CD4-positive, CD25-positive, alpha-beta regulatory T cell (primary cell): ENCODE data around the gene XPO1. TPM values are rescaled to one million over a fixed set of nuclear protein-coding genes. Genes with fewer than 3 reads are reported as not detected.

Experiments
- ATAC-seq, 2 donors: fragments of 150-1000 bp; cut with Tn5 transposase; one replicate each; pipeline ENCODE4 v1.10.0; 2021; ENCODE audit warnings: low read depth in 2 of 2, moderate number of reproducible peaks in 2 of 2, moderate library complexity in 1 of 2
- DNase-seq, 3 donors: peaks; one replicate each; pipeline versions ENCODE4 v3.0.0 to v3.0.0-alpha.2; 2012 to 2022; ENCODE audit warnings: mixed read lengths in 1 of 3
- H3K27ac ChIP-seq: one replicate; pipeline ENCODE4 v1.7.0; 2013; ENCODE audit warnings: mild to moderate bottlenecking, low read length; ENCODE audit not compliant: insufficient read depth, poor library complexity, severe bottlenecking
- H3K27me3 ChIP-seq: one replicate; pipeline ENCODE4 v1.7.0; 2013; ENCODE audit warnings: low read length; ENCODE audit not compliant: control insufficient read depth, insufficient read depth
- H3K36me3 ChIP-seq: one replicate; pipeline ENCODE4 v1.7.0; 2013; ENCODE audit warnings: mild to moderate bottlenecking, low read length, moderate library complexity; ENCODE audit not compliant: control insufficient read depth, insufficient read depth
- H3K4me1 ChIP-seq: 2 replicates; pipeline ENCODE4 v1.7.0; 2013; ENCODE audit warnings: mild to moderate bottlenecking, low read length; ENCODE audit not compliant: insufficient read depth, control insufficient read depth, poor library complexity, severe bottlenecking
- H3K4me3 ChIP-seq: one replicate; pipeline ENCODE4 v1.7.0; 2013; ENCODE audit warnings: low read depth, mild to moderate bottlenecking, low read length, moderate library complexity
- H3K9me3 ChIP-seq, 2 experiments: 1 replicate in 1 of 2; 2 replicates in 1 of 2; pipeline ENCODE4 v1.7.0; 2013; ENCODE audit warnings: low read length in 2 of 2, mild to moderate bottlenecking in 1 of 2, moderate library complexity in 1 of 2; ENCODE audit not compliant: control insufficient read depth in 2 of 2
- H3K27ac Mint-ChIP-seq, 3 donors: one replicate each; pipeline ENCODE4 v1.8.0; 2020 to 2022; ENCODE audit warnings: mild to moderate bottlenecking in 3 of 3, mixed read lengths in 3 of 3, moderate library complexity in 2 of 3
- H3K27me3 Mint-ChIP-seq: one replicate; pipeline ENCODE4 v1.8.0; 2022; ENCODE audit warnings: mild to moderate bottlenecking, mixed read lengths
- H3K36me3 Mint-ChIP-seq: one replicate; pipeline ENCODE4 v1.8.0; 2020; ENCODE audit warnings: mixed read lengths
- H3K4me1 Mint-ChIP-seq, 4 donors: one replicate each; pipeline ENCODE4 v1.8.0; 2020 to 2022; ENCODE audit warnings: mixed read lengths in 4 of 4, mild to moderate bottlenecking in 1 of 4
- H3K4me3 Mint-ChIP-seq, 4 donors: one replicate each; pipeline ENCODE4 v1.8.0; 2020 to 2022; ENCODE audit warnings: mild to moderate bottlenecking in 4 of 4, mixed read lengths in 4 of 4, moderate library complexity in 3 of 4
- H3K9me3 Mint-ChIP-seq, 7 donors: one replicate each; pipeline ENCODE4 v1.8.0; 2020 to 2022; ENCODE audit warnings: mixed read lengths in 7 of 7, mild to moderate bottlenecking in 3 of 7, moderate library complexity in 2 of 7
- polyA plus RNA-seq, 4 donors: library from polyadenylated mRNA; unstranded; fragments of 300-500 nt; fragmentation: Illumina TruSeq; gene quantifications; one replicate each; pipeline ENCODE4 v1.2.3, GENCODE V29; 2021
- total RNA-seq: library from RNA; stranded (reverse); gene quantifications from one replicate; pipeline ENCODE4 v1.2.3, GENCODE V29; 2022

XPO1 gene
- total and polyA plus RNA-seq, 5 donors from 2014 or later, result 29.0 to 137 (median 38.4) TPM

DNA sequence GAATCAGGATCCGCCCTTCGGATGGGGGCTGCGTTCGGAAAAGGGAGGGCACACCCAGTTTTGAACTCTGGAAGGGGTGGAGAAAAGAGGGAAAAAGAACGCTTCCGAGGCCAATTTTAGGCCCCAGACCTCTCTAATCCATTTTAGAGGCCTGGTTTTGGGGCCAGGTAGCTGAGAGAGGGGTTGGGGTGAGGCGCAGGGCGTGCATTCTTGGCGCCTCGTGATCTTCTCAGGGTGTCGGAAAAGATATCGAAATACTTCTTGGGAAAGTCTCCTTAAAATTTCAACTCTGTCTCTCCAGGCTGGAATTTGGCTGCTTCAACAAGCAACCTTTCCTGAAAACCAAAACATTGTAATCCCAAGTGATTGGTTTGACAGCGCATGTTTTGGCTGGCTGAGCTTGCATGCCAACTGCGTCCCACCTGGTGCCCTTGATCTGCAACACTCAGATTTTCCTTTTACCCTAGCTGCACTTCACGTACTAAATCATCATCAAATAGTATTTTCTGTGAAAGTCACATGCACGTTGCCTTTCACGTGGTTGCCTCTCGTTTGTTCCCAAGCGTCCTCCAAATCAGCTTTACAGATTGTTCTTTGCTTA is 864 bp upstream of the XPO1 start:
- H3K27ac ChIP-seq, result peak overlapping the region; percentile 100
- peak overlapping the region; percentile 95 to 100 (median 100) for H3K27ac Mint-ChIP-seq

DNA sequence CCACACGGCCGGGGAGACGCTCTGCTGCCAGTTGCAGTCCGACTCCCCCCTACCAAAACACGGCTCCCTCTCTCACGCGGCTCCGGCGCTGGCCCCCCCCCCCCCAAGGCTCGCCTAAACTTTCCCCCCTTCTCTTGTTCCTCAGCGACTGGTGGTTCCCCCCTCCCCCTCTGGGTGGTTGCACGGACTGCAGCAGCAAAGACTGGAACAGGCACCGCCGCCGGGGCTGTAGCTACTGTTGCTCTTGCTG is 281 bp downstream of the XPO1 start:
- Histone ChIP-seq H3K9me3 (no peaks in the 10 kb centered on the region), H3K27me3 (no peaks in the 10 kb centered on the region), H3K4me1 (peaks cover 29% of the 10 kb centered on the region), H3K36me3 (no peaks in the 10 kb centered on the region), H3K27ac (peak overlapping the region; percentile 100), H3K4me3 (peak overlapping the region; percentile 72)
- Mint-ChIP-seq H3K27me3 (peaks cover 13% of the 10 kb centered on the region), H3K27ac (peak overlapping the region; percentile 95 to 100 (median 100)), H3K4me3 (peak overlapping the region; percentile 96 to 100 (median 96)), H3K9me3 (peaks cover 0 to 2% (median 0%) of the 10 kb centered on the region in 7 donors), H3K36me3 (no peaks in the 10 kb centered on the region), H3K4me1 (peaks cover 6 to 46% (median 35%) of the 10 kb centered on the region in 4 donors)
- ATAC-seq (no peak), DNase-seq (no peak)

More for the DNA sequence above, 864 bp upstream of the XPO1 start:
- Histone ChIP-seq H3K4me3 (peak overlapping the region; percentile 73), H3K4me1 (peaks cover 28% of the 10 kb centered on the region), H3K36me3 (no peaks in the 10 kb centered on the region), H3K27me3 (no peaks in the 10 kb centered on the region), H3K9me3 (no peaks in the 10 kb centered on the region)
- DNase-seq (peak; percentile 32 to 68 (median 55)), ATAC-seq (no peak)
- H3K9me3 Mint-ChIP-seq, result peaks cover 0 to 2% (median 0%) of the 10 kb centered on the region in 7 donors
- peaks cover 17% of the 10 kb centered on the region for H3K27me3 Mint-ChIP-seq
- peak overlapping the region; percentile 96 to 100 (median 96) for H3K4me3 Mint-ChIP-seq
- H3K4me1 Mint-ChIP-seq, result peaks cover 6 to 40% (median 31%) of the 10 kb centered on the region in 4 donors
- no peaks in the 10 kb centered on the region for H3K36me3 Mint-ChIP-seq

DNA sequence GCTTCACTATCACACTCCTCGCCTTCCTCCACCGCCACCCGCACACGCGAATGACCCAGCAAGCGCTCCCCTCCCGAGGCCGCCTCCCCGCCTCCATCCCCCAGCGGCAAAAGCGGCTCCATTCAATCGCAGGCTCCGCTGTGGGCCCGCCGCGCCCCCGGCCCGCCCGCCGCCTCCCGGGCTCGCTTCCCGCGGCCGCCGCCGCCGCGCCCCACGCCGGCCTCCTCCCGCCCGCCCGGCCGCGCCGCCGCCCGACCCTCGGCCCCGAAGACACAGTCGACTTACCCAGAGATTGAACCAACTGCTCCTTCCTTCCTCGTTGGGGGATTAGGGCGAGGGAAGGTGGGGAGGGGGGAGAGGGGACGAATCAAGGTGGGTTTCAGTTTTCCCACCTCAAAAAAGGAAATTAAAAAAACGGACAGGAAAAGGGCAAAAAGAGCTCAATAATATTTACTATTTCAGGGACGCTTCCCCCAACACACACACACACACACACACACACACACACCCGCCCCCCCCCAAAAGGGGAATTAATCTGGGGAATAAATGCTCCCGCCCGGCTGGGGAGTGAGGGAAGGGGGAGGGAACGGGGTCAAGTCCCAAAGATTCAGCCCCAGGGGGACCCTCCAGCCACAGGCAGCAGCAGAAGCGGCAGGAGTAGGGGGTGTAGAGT is 743 bp downstream of the XPO1 start:
- Mint-ChIP-seq H3K36me3 (no peaks in the 10 kb centered on the region), H3K4me3 (peak overlapping the region; percentile 96 to 100 (median 96)), H3K9me3 (peaks cover 0 to 2% (median 0%) of the 10 kb centered on the region in 7 donors), H3K27ac (peak overlapping the region; percentile 95 to 100 (median 100)), H3K4me1 (peaks cover 6 to 49% (median 35%) of the 10 kb centered on the region in 4 donors), H3K27me3 (peaks cover 12% of the 10 kb centered on the region)
- Histone ChIP-seq H3K36me3 (peaks cover under 1% of the 10 kb centered on the region), H3K27ac (peak overlapping the region; percentile 100), H3K4me3 (peak overlapping the region; percentile 89), H3K27me3 (no peaks in the 10 kb centered on the region), H3K9me3 (no peaks in the 10 kb centered on the region), H3K4me1 (peaks cover 29% of the 10 kb centered on the region)
- ATAC-seq (no peak), DNase-seq (peak in 2 of 3 donors; percentile 14 to 42)

DNA sequence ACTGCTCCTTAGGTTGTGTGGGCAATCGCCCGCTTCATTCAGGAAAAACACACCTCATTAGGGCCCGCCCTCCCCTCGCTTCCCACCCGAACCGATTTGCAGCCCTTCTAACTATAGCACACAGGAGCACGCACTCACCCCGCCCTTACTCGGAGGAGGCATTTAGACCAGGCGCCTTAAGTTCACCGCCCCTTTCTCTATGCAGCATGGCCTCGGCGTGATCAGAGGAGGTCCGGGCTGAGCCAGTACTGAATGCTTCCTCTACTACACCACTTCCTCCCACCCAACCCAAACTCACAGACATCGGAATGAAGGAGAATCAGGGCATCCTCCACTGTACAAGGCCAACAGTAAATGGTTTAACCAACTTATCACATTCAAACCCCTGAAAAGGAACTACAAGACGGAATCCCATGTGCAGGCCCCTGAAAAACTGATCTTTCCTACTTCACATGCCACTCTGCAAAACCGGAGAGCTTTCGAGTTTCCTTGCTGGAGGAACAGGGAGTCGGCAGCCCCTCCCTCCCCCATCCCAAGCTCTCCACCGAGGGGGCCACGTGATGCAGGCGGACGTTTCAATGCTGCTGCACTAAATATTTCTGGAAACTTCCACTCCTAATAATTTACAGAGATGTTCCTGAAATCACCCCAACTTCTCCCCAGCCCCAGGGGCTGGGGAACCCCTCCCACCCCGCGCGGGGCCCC is 1.4 kb downstream of the XPO1 start:
- H3K4me3 Mint-ChIP-seq, result peak overlapping the region; percentile 94 to 96 (median 96)
- Histone ChIP-seq H3K9me3 (no peaks in the 10 kb centered on the region), H3K4me1 (peaks cover 29% of the 10 kb centered on the region), H3K4me3 (peak overlapping the region; percentile 89), H3K27ac (peak overlapping the region; percentile 100), H3K36me3 (peaks cover 4% of the 10 kb centered on the region), H3K27me3 (no peaks in the 10 kb centered on the region)
- H3K27me3 Mint-ChIP-seq, result peaks cover 12% of the 10 kb centered on the region
- H3K9me3 Mint-ChIP-seq, result peaks cover 0 to 2% (median 0%) of the 10 kb centered on the region in 7 donors
- peak; percentile 82 to 97 (median 87) for DNase-seq
- H3K27ac Mint-ChIP-seq, result peak overlapping the region; percentile 94 to 97 (median 95)
- no peaks in the 10 kb centered on the region for H3K36me3 Mint-ChIP-seq
- H3K4me1 Mint-ChIP-seq, result peaks cover 6 to 52% (median 36%) of the 10 kb centered on the region in 4 donors
- peak; percentile 66 to 67 for ATAC-seq

DNA sequence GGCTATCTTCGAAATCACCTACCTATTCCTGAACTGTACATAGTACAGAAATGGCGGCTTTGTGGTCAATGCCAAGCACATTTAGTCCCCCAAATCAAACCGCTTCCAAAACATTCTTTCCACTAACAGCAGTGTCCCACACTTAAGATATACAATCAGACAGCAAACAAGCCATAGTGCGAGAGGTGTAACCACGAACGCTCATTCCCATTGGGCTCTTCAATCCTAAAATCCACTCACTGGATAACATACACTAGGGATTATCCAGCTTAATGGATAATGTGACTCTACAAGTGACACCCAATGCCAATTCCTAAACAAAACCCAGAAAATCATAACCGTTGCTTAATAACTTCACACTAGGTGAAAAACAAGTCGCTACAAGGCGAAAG is 2.0 kb downstream of the XPO1 start:
- H3K9me3 Mint-ChIP-seq, result peaks cover 0 to 2% (median 0%) of the 10 kb centered on the region in 7 donors
- H3K27ac ChIP-seq, result peak overlapping the region; percentile 100
- no peaks in the 10 kb centered on the region for H3K36me3 Mint-ChIP-seq
- H3K27me3 ChIP-seq, result no peaks in the 10 kb centered on the region
- peaks cover 12% of the 10 kb centered on the region for H3K27me3 Mint-ChIP-seq
- peak in 1 of 3 donors; percentile 42 for DNase-seq
- no peak for ATAC-seq
- H3K4me3 Mint-ChIP-seq, result peak overlapping the region; percentile 94 to 96 (median 96)
- peaks cover 10 to 57% (median 40%) of the 10 kb centered on the region in 4 donors for H3K4me1 Mint-ChIP-seq
- H3K4me3 ChIP-seq, result peak overlapping the region; percentile 89
- peaks cover 29% of the 10 kb centered on the region for H3K4me1 ChIP-seq
- H3K27ac Mint-ChIP-seq, result peak overlapping the region; percentile 92 to 97 (median 95)
- H3K9me3 ChIP-seq, result no peaks in the 10 kb centered on the region
- peaks cover 7% of the 10 kb centered on the region for H3K36me3 ChIP-seq

DNA sequence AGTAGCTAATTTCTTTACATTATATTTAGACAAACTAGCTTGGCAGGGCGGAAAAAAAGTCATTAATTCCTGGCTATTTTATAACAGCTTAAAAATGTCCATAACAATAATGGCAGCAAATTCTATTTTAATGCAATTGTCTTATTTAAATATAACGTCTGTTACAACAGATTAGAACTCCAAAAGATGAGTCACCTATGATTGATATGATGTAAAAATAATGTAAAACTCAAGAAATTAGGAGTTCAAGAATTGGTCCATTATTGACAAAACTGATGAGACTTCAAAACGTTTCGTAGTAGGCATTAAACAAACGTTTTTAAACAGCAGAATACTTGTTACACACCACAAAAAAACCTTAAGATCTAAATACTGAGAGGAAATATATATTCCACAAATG is 2.7 kb downstream of the XPO1 start:
- Mint-ChIP-seq H3K9me3 (peaks cover 0 to 2% (median 0%) of the 10 kb centered on the region in 7 donors), H3K4me1 (peaks cover 16 to 64% (median 46%) of the 10 kb centered on the region in 4 donors), H3K4me3 (peak overlapping the region; percentile 94 to 96 (median 96)), H3K36me3 (no peaks in the 10 kb centered on the region), H3K27ac (peak overlapping the region; percentile 92 to 97 (median 95)), H3K27me3 (peaks cover 12% of the 10 kb centered on the region)
- H3K4me1 ChIP-seq, result peaks cover 35% of the 10 kb centered on the region
- DNase-seq, result no peak
- peak overlapping the region; percentile 100 for H3K27ac ChIP-seq
- no peak for ATAC-seq
- H3K4me3 ChIP-seq, result peak overlapping the region; percentile 89
- H3K9me3 ChIP-seq, result no peaks in the 10 kb centered on the region
- H3K27me3 ChIP-seq, result no peaks in the 10 kb centered on the region
- H3K36me3 ChIP-seq, result peaks cover 10% of the 10 kb centered on the region

DNA sequence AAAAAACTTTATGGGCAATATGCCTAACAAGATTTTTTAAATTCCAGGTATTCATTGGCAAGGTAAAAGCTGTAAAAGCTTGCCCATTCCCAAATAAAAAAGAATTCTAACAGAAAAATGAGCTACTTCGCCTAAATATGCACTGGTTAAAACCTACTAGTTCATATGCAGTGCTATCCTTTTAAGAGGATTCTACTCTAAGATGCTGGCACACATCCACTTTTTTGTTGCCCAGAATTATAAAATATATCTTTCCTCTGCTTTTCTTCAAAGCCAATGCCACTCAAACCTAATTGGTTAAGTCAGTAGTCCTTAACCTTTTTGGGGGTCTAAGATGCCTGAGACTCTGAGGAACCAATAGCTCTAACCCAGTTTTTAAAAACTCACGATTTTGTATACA is 3.2 kb downstream of the XPO1 start:
- H3K27me3 Mint-ChIP-seq, result peaks cover 12% of the 10 kb centered on the region
- Histone ChIP-seq H3K4me1 (peaks cover 41% of the 10 kb centered on the region), H3K36me3 (peaks cover 10% of the 10 kb centered on the region), H3K4me3 (peak overlapping the region; percentile 89), H3K27ac (peak overlapping the region; percentile 18), H3K27me3 (no peaks in the 10 kb centered on the region), H3K9me3 (no peaks in the 10 kb centered on the region)
- peaks cover 22 to 69% (median 50%) of the 10 kb centered on the region in 4 donors for H3K4me1 Mint-ChIP-seq
- DNase-seq (no peak), ATAC-seq (no peak)
- peak overlapping the region; percentile 94 to 96 (median 96) for H3K4me3 Mint-ChIP-seq
- H3K27ac Mint-ChIP-seq, result peak overlapping the region; percentile 3 to 97 (median 95)
- H3K36me3 Mint-ChIP-seq, result peaks cover 5% of the 10 kb centered on the region
- H3K9me3 Mint-ChIP-seq, result peaks cover 0 to 2% (median 0%) of the 10 kb centered on the region in 7 donors
